Uterus (tissue), 4 donors: Measurements from ENCODE around the gene ABAT. TPM values are rescaled to one million over a fixed set of nuclear protein-coding genes. Genes with fewer than 3 reads are reported as not detected.

ENCODE experiments used
- DNase-seq, 2 donors: peaks; one replicate each; pipeline ENCODE4 v3.0.0-alpha.2; 2019 to 2020
- H3K27ac ChIP-seq, 2 donors: fragments of 200-600 bp; sonication (generic); 1 replicate in 1 of 2; 2 replicates in 1 of 2; pipeline ENCODE4 v1.5.1; 2016 to 2018
- H3K27me3 ChIP-seq, 2 donors: fragments of 200-600 bp; sonication (generic); one replicate each; pipeline ENCODE4 v1.5.1; 2018 to 2019; ENCODE audit warnings: control low read depth in 1 of 2
- H3K36me3 ChIP-seq, 2 donors: fragments of 200-600 bp; sonication (generic); one replicate each; pipeline ENCODE4 v1.5.1; 2019; ENCODE audit warnings: control low read depth in 1 of 2
- H3K4me1 ChIP-seq, 2 donors: fragments of 200-600 bp; sonication (generic); one replicate each; pipeline ENCODE4 v1.5.1; 2018 to 2019; ENCODE audit warnings: control low read depth in 1 of 2
- H3K4me3 ChIP-seq, 2 donors: fragments of 200-600 bp; sonication (generic); 1 replicate in 1 of 2; 2 replicates in 1 of 2; pipeline ENCODE4 v1.5.1; 2018 to 2019; ENCODE audit warnings: mild to moderate bottlenecking in 1 of 2
- H3K9me3 ChIP-seq, 2 donors: fragments of 200-600 bp; sonication (generic); one replicate each; pipeline ENCODE4 v1.5.1; 2019; ENCODE audit warnings: control low read depth in 1 of 2
- CTCF ChIP-seq, 4 experiments: fragments of 200-600 bp in 2 of 4; fragments of 450-650 bp in 2 of 4; sonication (generic) in 2 of 4; IDR thresholded peaks; one replicate each; pipeline ENCODE4 v1.5.1; 2016 to 2019; ENCODE audit warnings: antibody characterized with exemption in 4 of 4, mild to moderate bottlenecking in 2 of 4, moderate library complexity in 1 of 4
- POLR2A ChIP-seq, 2 donors: fragments of 450-650 bp; IDR thresholded peaks; one replicate each; pipeline ENCODE4 v1.6.1; 2016; ENCODE audit warnings: antibody characterized with exemption in 2 of 2, mild to moderate bottlenecking in 1 of 2, moderate library complexity in 1 of 2
- intact Hi-C: fragments of 100-400 bp; cut with DNase I; formaldehyde crosslinking; loops from one replicate; pipeline ENCODE4 v1.15.1; 2023; ENCODE audit warnings: low total_unique reads
- total RNA-seq, 4 donors: library from RNA; depleted of rRNA in 3 of 4; stranded (reverse); fragments of >200 nt in 3 of 4; gene quantifications; one replicate each; pipeline versions ENCODE4 v1.1.0 to v1.2.4, GENCODE V29; 2014 to 2023
- donor health status: DM: yes; HTN: yes; CAD: no.

ABAT gene
- total RNA-seq, 4 donors from 2014 or later, result 1.0 to 11.0 (median 6.7) TPM

- Histone ChIP-seq H3K27ac (no peak overlapping the region), H3K27me3 (no peaks in the 10 kb centered on the region), H3K4me1 (no peaks in the 10 kb centered on the region), H3K9me3 (no peaks in the 10 kb centered on the region), H3K4me3 (no peak overlapping the region), H3K36me3 (no peaks in the 10 kb centered on the region)
- TF ChIP-seq CTCF (IDR thresholded peaks at IDR 0.05) (no peak), POLR2A (IDR thresholded peaks at IDR 0.05) (no peak)
- DNase-seq, result no peak
- intact Hi-C loops, result no loop called here
Measured at GRCh38 chr16:8727131-8727806, 52.9 kb downstream of the ABAT start.

GRCh38 chr16:8727857-8728618 lies 53.6 kb downstream of the ABAT start:
- Histone ChIP-seq H3K4me1 (no peaks in the 10 kb centered on the region), H3K27me3 (no peaks in the 10 kb centered on the region), H3K9me3 (no peaks in the 10 kb centered on the region), H3K4me3 (no peak overlapping the region), H3K27ac (no peak overlapping the region), H3K36me3 (no peaks in the 10 kb centered on the region)
- DNase-seq, result no peak
- no peak for TF ChIP-seq POLR2A (IDR thresholded peaks at IDR 0.05)
- TF ChIP-seq CTCF (IDR thresholded peaks at IDR 0.05), result no peak
- intact Hi-C loops, result no loop called here

- no peaks in the 10 kb centered on the region for H3K27me3 ChIP-seq
- intact Hi-C loops, result no loop called here
- H3K9me3 ChIP-seq, result no peaks in the 10 kb centered on the region
- no peak for DNase-seq
- H3K4me1 ChIP-seq, result no peaks in the 10 kb centered on the region
- no peak overlapping the region for H3K27ac ChIP-seq
- no peak overlapping the region for H3K4me3 ChIP-seq
- no peaks in the 10 kb centered on the region for H3K36me3 ChIP-seq
- TF ChIP-seq CTCF (IDR thresholded peaks at IDR 0.05), result no peak
- TF ChIP-seq POLR2A (IDR thresholded peaks at IDR 0.05), result no peak
Measured at GRCh38 chr16:8729779-8730334, 55.4 kb downstream of the ABAT start.

GRCh38 chr16:8730335-8730915 lies 56.0 kb downstream of the ABAT start:
- no peaks in the 10 kb centered on the region for H3K36me3 ChIP-seq
- no peak overlapping the region for H3K27ac ChIP-seq
- TF ChIP-seq CTCF (IDR thresholded peaks at IDR 0.05), result no peak
- no peak for TF ChIP-seq POLR2A (IDR thresholded peaks at IDR 0.05)
- H3K4me3 ChIP-seq, result no peak overlapping the region
- DNase-seq, result no peak
- H3K4me1 ChIP-seq, result no peaks in the 10 kb centered on the region
- intact Hi-C loops, result no loop called here
- H3K27me3 ChIP-seq, result no peaks in the 10 kb centered on the region
- no peaks in the 10 kb centered on the region for H3K9me3 ChIP-seq
